Endothelial cell (in vitro differentiated cells): ENCODE results near the gene HRH2. TPM values are rescaled to one million over a fixed set of nuclear protein-coding genes. Genes with fewer than 3 reads are reported as not detected.
"Not testable (repeated sequence)": the region's sequence is repeated elsewhere in the genome, so short reads cannot be mapped to it uniquely, and the experiment has no call there.

Experiments
- DNase-seq: peaks from one replicate; pipeline ENCODE4 v3.0.0; 2021; ENCODE audit warnings: low spot score
- H3K27ac Mint-ChIP-seq: one replicate; pipeline ENCODE4 v1.8.0; 2021; ENCODE audit warnings: mixed read lengths, inconsistent platforms; ENCODE audit not compliant: unreplicated experiment
- H3K27me3 Mint-ChIP-seq: one replicate; pipeline ENCODE4 v1.8.0; 2021; ENCODE audit warnings: mild to moderate bottlenecking, moderate library complexity, mixed read lengths, inconsistent platforms; ENCODE audit not compliant: unreplicated experiment
- H3K36me3 Mint-ChIP-seq: one replicate; pipeline ENCODE4 v1.8.0; 2021; ENCODE audit warnings: mild to moderate bottlenecking, low read depth, mixed read lengths, inconsistent platforms; ENCODE audit not compliant: unreplicated experiment
- H3K4me1 Mint-ChIP-seq: one replicate; pipeline ENCODE4 v1.8.0; 2021; ENCODE audit warnings: mild to moderate bottlenecking, mixed read lengths, inconsistent platforms; ENCODE audit not compliant: unreplicated experiment
- H3K4me3 Mint-ChIP-seq: one replicate; pipeline ENCODE4 v1.8.0; 2021; ENCODE audit warnings: mild to moderate bottlenecking, mixed read lengths, inconsistent platforms; ENCODE audit not compliant: unreplicated experiment
- H3K9me3 Mint-ChIP-seq: one replicate; pipeline ENCODE4 v1.8.0; 2021; ENCODE audit warnings: mixed read lengths, inconsistent platforms; ENCODE audit not compliant: unreplicated experiment
- total RNA-seq: library from RNA; stranded (reverse); fragmentation: NEBNext Ultra II Directional; extraction: Animal tissue kit (Norgen Biotek cat#: 25700); gene quantifications from one replicate; pipeline ENCODE4 v1.2.1, GENCODE V29; 2021; ENCODE audit not compliant: unreplicated experiment
- TF ChIP-seq, protein P1 (sequence below): fragments of 200-600 bp; sonication (generic); IDR thresholded peaks from one replicate; pipeline ENCODE4 v1.5.0; 2021; ENCODE audit warnings: antibody characterized with exemption; ENCODE audit not compliant: unreplicated experiment

HRH2 gene
- total RNA-seq, 1 donor from 2014 or later, result 0.41 TPM

DNA sequence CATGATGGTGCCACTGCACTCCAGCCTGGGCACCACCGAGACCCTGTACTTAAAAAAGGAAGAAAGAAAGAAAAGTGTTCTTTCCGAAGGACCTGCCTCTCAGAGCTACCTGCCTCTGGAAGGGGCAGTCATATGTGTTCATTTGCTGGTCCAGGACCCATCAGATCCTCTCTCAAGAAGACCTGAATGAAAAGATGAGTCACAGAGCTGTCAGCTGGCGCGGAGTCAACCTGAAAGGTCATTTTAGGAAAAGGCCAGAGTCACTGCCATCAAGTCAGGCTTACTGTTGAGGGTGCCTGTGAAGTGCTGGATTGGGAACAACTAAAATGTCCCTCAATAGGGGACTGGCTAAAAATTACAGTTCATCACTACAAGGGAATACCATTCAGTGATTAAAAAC, 14.9 kb upstream of the HRH2 start:
- Mint-ChIP-seq H3K27me3 (peaks cover 7% of the 10 kb centered on the region), H3K36me3 (no peaks in the 10 kb centered on the region), H3K9me3 (no peaks in the 10 kb centered on the region), H3K27ac (no peak overlapping the region), H3K4me3 (no peak overlapping the region), H3K4me1 (peaks cover 12% of the 10 kb centered on the region)
- DNase-seq, result no peak
- TF ChIP-seq, protein P1, sequence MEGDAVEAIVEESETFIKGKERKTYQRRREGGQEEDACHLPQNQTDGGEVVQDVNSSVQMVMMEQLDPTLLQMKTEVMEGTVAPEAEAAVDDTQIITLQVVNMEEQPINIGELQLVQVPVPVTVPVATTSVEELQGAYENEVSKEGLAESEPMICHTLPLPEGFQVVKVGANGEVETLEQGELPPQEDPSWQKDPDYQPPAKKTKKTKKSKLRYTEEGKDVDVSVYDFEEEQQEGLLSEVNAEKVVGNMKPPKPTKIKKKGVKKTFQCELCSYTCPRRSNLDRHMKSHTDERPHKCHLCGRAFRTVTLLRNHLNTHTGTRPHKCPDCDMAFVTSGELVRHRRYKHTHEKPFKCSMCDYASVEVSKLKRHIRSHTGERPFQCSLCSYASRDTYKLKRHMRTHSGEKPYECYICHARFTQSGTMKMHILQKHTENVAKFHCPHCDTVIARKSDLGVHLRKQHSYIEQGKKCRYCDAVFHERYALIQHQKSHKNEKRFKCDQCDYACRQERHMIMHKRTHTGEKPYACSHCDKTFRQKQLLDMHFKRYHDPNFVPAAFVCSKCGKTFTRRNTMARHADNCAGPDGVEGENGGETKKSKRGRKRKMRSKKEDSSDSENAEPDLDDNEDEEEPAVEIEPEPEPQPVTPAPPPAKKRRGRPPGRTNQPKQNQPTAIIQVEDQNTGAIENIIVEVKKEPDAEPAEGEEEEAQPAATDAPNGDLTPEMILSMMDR, result no peak

- Mint-ChIP-seq H3K4me1 (no peaks in the 10 kb centered on the region), H3K4me3 (no peak overlapping the region), H3K27me3 (peaks cover 9% of the 10 kb centered on the region), H3K27ac (no peak overlapping the region), H3K36me3 (peaks cover 5% of the 10 kb centered on the region), H3K9me3 (peaks cover 4% of the 10 kb centered on the region)
- TF ChIP-seq, protein P1, result no peak
- no peak for DNase-seq
These were observed 11.6 kb upstream of the HRH2 start for GRCh38 chr5:175646251-175646650.

- TF ChIP-seq, protein P1, result no peak
- Mint-ChIP-seq H3K36me3 (peaks cover 9% of the 10 kb centered on the region), H3K4me1 (no peaks in the 10 kb centered on the region), H3K9me3 (peaks cover 4% of the 10 kb centered on the region), H3K27me3 (peaks cover 3% of the 10 kb centered on the region), H3K4me3 (no peak overlapping the region), H3K27ac (no peak overlapping the region)
- DNase-seq, result no peak
These were observed 7.9 kb upstream of the HRH2 start for GRCh38 chr5:175649967-175650366.

GRCh38 chr5:175650430-175651205, 7.3 kb upstream of the HRH2 start:
- not testable (repeated sequence) for H3K4me3 Mint-ChIP-seq, H3K36me3 Mint-ChIP-seq, H3K27ac Mint-ChIP-seq, H3K4me1 Mint-ChIP-seq, H3K27me3 Mint-ChIP-seq, H3K9me3 Mint-ChIP-seq, DNase-seq

GRCh38 chr5:175652741-175653663, 4.9 kb upstream of the HRH2 start:
- no peak overlapping the region for H3K4me3 Mint-ChIP-seq
- H3K9me3 Mint-ChIP-seq, result peaks cover 4% of the 10 kb centered on the region
- no peak overlapping the region for H3K27ac Mint-ChIP-seq
- no peak for DNase-seq
- TF ChIP-seq, protein P1, result no peak
- peaks cover 9% of the 10 kb centered on the region for H3K36me3 Mint-ChIP-seq
- H3K27me3 Mint-ChIP-seq, result peaks cover 9% of the 10 kb centered on the region
- peaks cover 5% of the 10 kb centered on the region for H3K4me1 Mint-ChIP-seq
